Measurements from ENCODE around the gene ADAMTS7.
"Not testable (repeated sequence)": the region's sequence is repeated elsewhere in the genome, so short reads cannot be mapped to it uniquely, and the experiment has no call there.

The ADAMTS7 gene

DNA sequence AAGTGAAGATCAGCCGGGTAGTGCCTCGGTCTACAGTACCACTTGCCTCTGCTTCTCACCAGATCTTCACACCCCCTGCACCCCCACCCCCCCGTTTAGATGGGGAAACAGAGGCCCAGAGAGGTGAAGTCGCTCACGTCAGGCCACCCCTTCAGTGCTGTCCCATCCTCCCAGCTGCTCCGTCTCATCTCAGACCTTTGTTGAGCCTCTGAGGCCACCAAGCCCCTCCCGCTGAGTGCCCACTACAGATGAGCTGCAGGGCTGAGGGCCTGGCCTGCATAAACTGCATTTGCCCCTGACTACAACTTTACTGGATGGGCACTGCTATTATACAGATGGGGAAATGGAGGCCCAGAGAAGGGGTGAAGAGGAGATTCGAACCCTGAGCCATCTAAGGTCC lies 35.8 kb downstream of the ADAMTS7 start:
- H3K36me3 ChIP-seq (ENCODE audit: control insufficient read depth, insufficient read depth, low read length) = no peaks in the 10 kb centered on the region
- H3K27me3 ChIP-seq (replicated peaks; ENCODE audit: control insufficient read depth, insufficient read depth, low read length) = no peaks in the 10 kb centered on the region
- H3K4me3 ChIP-seq (replicated peaks; ENCODE audit: low read depth, low read length) = no peak overlapping the region
- no peak for DNase-seq (ENCODE audit: extremely low read depth, insufficient read length)
- TF ChIP-seq, protein P1, sequence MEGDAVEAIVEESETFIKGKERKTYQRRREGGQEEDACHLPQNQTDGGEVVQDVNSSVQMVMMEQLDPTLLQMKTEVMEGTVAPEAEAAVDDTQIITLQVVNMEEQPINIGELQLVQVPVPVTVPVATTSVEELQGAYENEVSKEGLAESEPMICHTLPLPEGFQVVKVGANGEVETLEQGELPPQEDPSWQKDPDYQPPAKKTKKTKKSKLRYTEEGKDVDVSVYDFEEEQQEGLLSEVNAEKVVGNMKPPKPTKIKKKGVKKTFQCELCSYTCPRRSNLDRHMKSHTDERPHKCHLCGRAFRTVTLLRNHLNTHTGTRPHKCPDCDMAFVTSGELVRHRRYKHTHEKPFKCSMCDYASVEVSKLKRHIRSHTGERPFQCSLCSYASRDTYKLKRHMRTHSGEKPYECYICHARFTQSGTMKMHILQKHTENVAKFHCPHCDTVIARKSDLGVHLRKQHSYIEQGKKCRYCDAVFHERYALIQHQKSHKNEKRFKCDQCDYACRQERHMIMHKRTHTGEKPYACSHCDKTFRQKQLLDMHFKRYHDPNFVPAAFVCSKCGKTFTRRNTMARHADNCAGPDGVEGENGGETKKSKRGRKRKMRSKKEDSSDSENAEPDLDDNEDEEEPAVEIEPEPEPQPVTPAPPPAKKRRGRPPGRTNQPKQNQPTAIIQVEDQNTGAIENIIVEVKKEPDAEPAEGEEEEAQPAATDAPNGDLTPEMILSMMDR (IDR thresholded peaks at IDR 0.05; ENCODE audit: insufficient read depth, low read length, poor library complexity, severe bottlenecking) = no peak

GRCh38 chr15:78774451-78774990 lies 36.7 kb downstream of the ADAMTS7 start:
- DNase-seq (ENCODE audit: extremely low read depth, insufficient read length); H3K4me3 ChIP-seq (replicated peaks; ENCODE audit: low read depth, low read length); H3K27me3 ChIP-seq (replicated peaks; ENCODE audit: control insufficient read depth, insufficient read depth, low read length); H3K36me3 ChIP-seq (ENCODE audit: control insufficient read depth, insufficient read depth, low read length): not testable (repeated sequence)

DNA sequence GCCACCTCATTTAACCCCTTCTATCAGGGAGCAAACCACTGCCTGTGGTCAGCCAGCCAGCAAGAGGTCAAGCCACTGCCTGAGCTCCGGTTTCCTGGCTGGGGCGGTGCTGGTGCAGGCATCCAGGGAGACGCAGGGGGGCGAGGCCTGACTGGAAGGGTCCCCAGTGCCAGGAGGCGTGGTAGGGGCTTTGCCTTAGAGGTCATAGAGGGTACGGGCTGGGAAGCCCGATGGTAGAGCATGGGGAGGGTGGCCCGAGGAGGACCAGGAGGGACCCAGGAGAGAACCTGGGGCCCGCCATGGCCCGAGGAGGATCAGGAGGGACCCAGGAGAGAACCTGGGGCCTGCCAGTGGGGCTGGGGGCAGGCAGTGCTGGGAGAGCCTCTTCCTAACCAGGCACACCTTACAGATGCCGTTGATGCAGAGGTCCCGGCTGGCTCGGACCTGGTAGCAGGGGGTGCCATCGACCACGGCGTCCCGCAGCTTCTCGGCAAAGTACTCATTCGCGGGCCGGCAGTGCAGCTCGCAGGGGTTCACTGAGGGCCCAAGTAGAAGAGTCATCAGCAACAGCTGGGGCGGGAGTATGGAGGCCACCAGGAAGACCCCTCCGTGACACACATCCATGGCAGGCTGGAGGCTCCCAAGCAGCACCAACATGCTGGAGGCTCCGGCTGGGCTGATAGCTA lies 37.4 kb downstream of the ADAMTS7 start:
- not testable (repeated sequence) for DNase-seq (ENCODE audit: extremely low read depth, insufficient read length); H3K36me3 ChIP-seq (ENCODE audit: control insufficient read depth, insufficient read depth, low read length); H3K27me3 ChIP-seq (replicated peaks; ENCODE audit: control insufficient read depth, insufficient read depth, low read length); H3K4me3 ChIP-seq (replicated peaks; ENCODE audit: low read depth, low read length)

DNA sequence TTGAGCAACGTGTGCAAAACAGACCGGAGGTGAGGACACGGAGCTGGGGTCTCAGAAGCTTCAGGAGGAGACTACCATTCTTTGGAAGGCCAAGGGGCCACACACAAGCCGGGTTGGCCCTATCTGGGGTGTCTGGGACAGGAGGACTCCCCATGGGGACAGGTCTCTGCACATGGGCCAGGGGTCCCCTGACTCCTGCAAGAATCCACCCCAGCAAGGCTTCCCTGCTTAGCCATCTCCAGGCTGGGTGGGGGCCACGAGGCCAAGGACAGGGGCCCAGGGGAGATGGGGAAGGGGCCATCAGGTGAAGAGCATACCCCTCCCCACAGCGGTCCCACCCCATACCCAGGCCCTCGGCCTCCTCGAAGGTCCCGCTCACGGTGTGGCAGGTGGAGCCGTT lies 38.5 kb downstream of the ADAMTS7 start:
- TF ChIP-seq, protein P1 (IDR thresholded peaks at IDR 0.05; ENCODE audit: insufficient read depth, low read length, poor library complexity, severe bottlenecking) = no peak
- no peak for DNase-seq (ENCODE audit: extremely low read depth, insufficient read length)
- no peaks in the 10 kb centered on the region for H3K27me3 ChIP-seq (replicated peaks; ENCODE audit: control insufficient read depth, insufficient read depth, low read length)
- H3K36me3 ChIP-seq (ENCODE audit: control insufficient read depth, insufficient read depth, low read length) = no peaks in the 10 kb centered on the region
- no peak overlapping the region for H3K4me3 ChIP-seq (replicated peaks; ENCODE audit: low read depth, low read length)

GRCh38 chr15:78771436-78772000 lies 39.7 kb downstream of the ADAMTS7 start:
- not testable (repeated sequence) for DNase-seq (ENCODE audit: extremely low read depth, insufficient read length); H3K36me3 ChIP-seq (ENCODE audit: control insufficient read depth, insufficient read depth, low read length); H3K4me3 ChIP-seq (replicated peaks; ENCODE audit: low read depth, low read length); H3K27me3 ChIP-seq (replicated peaks; ENCODE audit: control insufficient read depth, insufficient read depth, low read length)

DNA sequence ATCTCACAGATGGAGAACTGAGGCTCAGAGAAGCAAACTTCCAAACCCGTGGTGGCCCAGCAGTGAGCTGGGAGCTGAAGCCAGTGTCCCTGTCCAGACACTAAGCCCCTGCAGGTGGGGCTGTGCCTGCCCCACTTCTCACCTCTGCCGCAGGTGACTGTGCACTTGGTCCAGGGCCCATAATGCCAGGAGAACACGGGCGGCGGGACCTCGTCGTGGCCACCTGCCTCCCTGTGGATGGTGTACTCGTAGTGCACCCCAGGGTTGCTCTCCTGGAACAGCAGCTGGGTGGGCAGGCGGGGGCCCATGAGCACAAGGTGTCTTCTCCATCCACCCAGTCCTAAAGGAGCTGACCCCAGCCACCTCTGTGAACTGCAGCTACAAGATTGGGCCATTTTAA lies 40.2 kb downstream of the ADAMTS7 start:
- DNase-seq (ENCODE audit: extremely low read depth, insufficient read length); H3K36me3 ChIP-seq (ENCODE audit: control insufficient read depth, insufficient read depth, low read length); H3K4me3 ChIP-seq (replicated peaks; ENCODE audit: low read depth, low read length); H3K27me3 ChIP-seq (replicated peaks; ENCODE audit: control insufficient read depth, insufficient read depth, low read length): not testable (repeated sequence)

DNA sequence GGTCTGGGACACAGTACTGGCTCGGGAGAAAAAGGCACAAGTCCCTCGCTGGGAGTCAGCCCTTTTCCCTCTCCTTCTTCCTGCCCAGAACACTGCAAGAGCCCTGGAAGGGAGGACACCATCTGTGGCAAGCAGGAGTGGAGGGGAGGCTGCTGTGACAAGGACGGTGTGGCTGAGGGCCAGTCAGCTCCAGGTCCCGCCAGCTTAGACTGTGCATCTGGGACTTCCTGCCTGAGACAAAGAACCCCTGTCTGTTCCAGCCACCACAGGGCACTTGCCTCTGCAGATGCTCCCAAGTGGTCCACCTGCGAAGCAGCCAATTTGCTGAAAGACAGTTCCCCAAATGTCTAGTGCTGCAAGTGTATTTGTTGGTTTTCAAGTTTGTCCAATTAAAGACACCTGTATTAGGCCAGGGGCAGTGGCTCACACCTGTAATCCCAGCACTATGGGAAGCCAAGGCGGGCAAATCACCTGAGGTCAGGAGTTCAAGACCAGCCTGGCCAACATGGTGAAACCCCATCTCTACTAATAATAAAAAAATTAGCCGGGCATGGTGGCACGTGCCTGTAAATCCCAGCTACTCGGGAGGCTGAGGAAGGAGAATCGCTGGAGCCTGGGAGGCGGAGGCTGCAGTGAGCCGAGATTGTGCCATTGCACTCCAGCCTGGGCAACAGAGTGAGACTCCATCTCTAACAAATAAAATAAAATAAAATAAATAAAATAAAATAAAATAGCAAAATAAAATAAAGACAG lies 41.6 kb downstream of the ADAMTS7 start:
- not testable (repeated sequence) for H3K27me3 ChIP-seq (replicated peaks; ENCODE audit: control insufficient read depth, insufficient read depth, low read length); H3K36me3 ChIP-seq (ENCODE audit: control insufficient read depth, insufficient read depth, low read length); H3K4me3 ChIP-seq (replicated peaks; ENCODE audit: low read depth, low read length); DNase-seq (ENCODE audit: extremely low read depth, insufficient read length)

Data from GM06990 (cell line).